Calu3 (cell line): ENCODE data around the gene NDUFS6. TPM values are rescaled to one million over a fixed set of nuclear protein-coding genes. Genes with fewer than 3 reads are reported as not detected.

Experiments used
- BruUV-seq: library from RNA; stranded (reverse); fragments of 400-500 nt; replicated peaks from 2 replicates; lab custom pipeline; 2021; lab: Mats Ljungman, UMichigan
- CTCF ChIA-PET: fragments of 300-600 bp; sonication (Branson Sonifier 250); formaldehyde crosslinking; loops from one replicate; lab custom pipeline; 2022; ENCODE audit warnings: antibody characterized with exemption; lab: Charles Lee
- DNase-seq: peaks from one replicate; pipeline ENCODE4 v3.0.0; 2022
- H3K27ac Mint-ChIP-seq: one replicate; pipeline ENCODE4 v1.8.0; 2022; ENCODE audit warnings: mixed read lengths; ENCODE audit not compliant: unreplicated experiment
- H3K27me3 Mint-ChIP-seq: one replicate; pipeline ENCODE4 v1.8.0; 2022; ENCODE audit warnings: mixed read lengths; ENCODE audit not compliant: unreplicated experiment
- H3K36me3 Mint-ChIP-seq: one replicate; pipeline ENCODE4 v1.8.0; 2022; ENCODE audit warnings: mild to moderate bottlenecking, moderate library complexity, mixed read lengths; ENCODE audit not compliant: insufficient read depth, unreplicated experiment
- H3K4me1 Mint-ChIP-seq: one replicate; pipeline ENCODE4 v1.8.0; 2022; ENCODE audit warnings: mild to moderate bottlenecking, low read depth, mixed read lengths; ENCODE audit not compliant: unreplicated experiment
- H3K4me3 Mint-ChIP-seq: one replicate; pipeline ENCODE4 v1.8.0; 2022; ENCODE audit warnings: mild to moderate bottlenecking, low read depth, moderate library complexity, mixed read lengths; ENCODE audit not compliant: unreplicated experiment
- H3K9me3 Mint-ChIP-seq: one replicate; pipeline ENCODE4 v1.8.0; 2022; ENCODE audit warnings: low read depth, mixed read lengths; ENCODE audit not compliant: unreplicated experiment
- intact Hi-C: fragments of 100-400 bp; cut with micrococcal nuclease; formaldehyde crosslinking; loops from one replicate; pipeline ENCODE4 v1.10.0; 2022; ENCODE audit not compliant: unreplicated experiment
- total RNA-seq: library from RNA; stranded (reverse); gene quantifications from 2 replicates; pipeline ENCODE4 v1.2.3, GENCODE V29; 2022
- TF ChIP-seq, protein P1 (sequence below): fragments of 200-600 bp; IDR thresholded peaks from one replicate; pipeline ENCODE4 v1.8.0; 2022; ENCODE audit warnings: antibody characterized with exemption; ENCODE audit not compliant: unreplicated experiment

Gene NDUFS6
- total RNA-seq, 1 experiment from 2014 or later: 44.7 TPM

DNA sequence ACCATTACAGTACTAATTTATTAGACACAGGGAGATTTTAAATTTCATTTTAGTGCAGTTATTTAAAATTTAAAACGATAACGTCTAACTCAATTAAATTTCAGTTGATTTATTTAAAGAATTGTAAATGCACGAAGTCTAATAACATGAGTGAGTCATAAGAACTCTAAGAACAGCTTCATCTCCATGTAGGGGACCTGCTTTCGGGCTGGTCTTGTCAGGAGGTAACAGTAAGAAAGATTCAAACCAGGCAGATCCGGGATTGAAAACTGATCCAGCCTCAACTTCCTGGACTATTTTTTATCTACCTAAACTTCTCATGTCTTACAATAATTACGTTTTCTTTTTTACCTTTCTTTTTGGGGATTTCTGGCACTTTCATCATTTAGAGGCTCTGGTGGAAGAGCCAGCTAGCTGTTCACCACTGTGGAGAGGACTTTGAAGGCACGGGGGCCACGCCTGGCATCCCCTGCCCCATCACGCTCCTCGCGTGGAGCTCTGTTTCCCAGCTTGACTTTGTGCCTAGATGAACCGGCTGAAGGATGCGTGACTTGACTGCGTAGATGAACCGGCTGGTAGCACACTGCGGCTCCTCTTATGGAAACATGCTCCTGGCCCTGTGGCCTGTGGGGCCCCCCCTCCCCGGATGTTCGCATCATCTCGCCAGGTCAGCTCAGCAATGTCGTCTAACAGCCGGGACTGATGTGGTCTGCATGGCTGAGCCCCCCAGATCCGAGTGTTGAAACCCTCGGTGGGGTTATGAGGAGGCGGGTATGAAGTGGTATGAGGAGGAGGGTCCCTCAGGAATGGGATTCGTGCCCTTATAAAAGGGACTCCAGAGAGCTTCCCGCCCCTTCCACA, 26.0 kb downstream of the NDUFS6 start:
- Mint-ChIP-seq H3K9me3 (no peaks in the 10 kb centered on the region), H3K4me3 (no peak overlapping the region), H3K36me3 (peaks cover 9% of the 10 kb centered on the region), H3K27ac (no peak overlapping the region), H3K4me1 (no peaks in the 10 kb centered on the region), H3K27me3 (no peaks in the 10 kb centered on the region)
- BruUV-seq: no TSS peak
- DNase-seq: no peak
- TF ChIP-seq, protein P1, sequence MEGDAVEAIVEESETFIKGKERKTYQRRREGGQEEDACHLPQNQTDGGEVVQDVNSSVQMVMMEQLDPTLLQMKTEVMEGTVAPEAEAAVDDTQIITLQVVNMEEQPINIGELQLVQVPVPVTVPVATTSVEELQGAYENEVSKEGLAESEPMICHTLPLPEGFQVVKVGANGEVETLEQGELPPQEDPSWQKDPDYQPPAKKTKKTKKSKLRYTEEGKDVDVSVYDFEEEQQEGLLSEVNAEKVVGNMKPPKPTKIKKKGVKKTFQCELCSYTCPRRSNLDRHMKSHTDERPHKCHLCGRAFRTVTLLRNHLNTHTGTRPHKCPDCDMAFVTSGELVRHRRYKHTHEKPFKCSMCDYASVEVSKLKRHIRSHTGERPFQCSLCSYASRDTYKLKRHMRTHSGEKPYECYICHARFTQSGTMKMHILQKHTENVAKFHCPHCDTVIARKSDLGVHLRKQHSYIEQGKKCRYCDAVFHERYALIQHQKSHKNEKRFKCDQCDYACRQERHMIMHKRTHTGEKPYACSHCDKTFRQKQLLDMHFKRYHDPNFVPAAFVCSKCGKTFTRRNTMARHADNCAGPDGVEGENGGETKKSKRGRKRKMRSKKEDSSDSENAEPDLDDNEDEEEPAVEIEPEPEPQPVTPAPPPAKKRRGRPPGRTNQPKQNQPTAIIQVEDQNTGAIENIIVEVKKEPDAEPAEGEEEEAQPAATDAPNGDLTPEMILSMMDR: no peak
- CTCF ChIA-PET: no interaction called here
- intact Hi-C loops: no loop called here

DNA sequence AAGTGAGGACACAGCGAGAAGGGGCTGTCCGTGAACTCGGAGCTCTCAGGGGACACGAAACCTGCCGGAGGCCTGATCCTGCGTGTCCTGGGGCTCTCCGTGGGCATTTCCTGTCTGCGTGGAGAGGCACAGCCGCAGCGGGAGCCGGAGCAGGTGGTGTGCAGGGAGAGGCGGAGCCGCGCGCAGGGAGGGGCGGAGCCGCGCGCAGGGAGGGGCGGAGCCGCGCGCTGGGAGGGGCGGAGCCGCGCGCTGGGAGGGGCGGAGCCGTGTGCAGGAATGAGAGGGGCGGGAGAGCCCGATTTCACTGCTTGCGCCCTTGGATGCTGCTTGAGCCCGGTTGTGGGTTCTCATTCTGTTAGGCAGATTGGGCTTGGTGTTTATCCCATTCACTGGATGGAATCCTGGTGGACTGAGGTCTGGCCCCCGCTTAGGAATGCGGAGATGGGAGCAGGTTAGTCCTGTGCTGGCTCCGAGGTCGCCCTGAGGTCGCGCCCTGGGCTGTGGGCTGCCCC, 26.7 kb downstream of the NDUFS6 start:
- intact Hi-C loops: no loop called here
- no peak overlapping the region for H3K27ac Mint-ChIP-seq
- peaks cover 14% of the 10 kb centered on the region for H3K36me3 Mint-ChIP-seq
- no TSS peak for BruUV-seq
- H3K4me3 Mint-ChIP-seq: no peak overlapping the region
- TF ChIP-seq, protein P1: no peak
- H3K4me1 Mint-ChIP-seq: no peaks in the 10 kb centered on the region
- CTCF ChIA-PET: no interaction called here
- H3K9me3 Mint-ChIP-seq: no peaks in the 10 kb centered on the region
- no peak for DNase-seq
- H3K27me3 Mint-ChIP-seq: no peaks in the 10 kb centered on the region

DNA sequence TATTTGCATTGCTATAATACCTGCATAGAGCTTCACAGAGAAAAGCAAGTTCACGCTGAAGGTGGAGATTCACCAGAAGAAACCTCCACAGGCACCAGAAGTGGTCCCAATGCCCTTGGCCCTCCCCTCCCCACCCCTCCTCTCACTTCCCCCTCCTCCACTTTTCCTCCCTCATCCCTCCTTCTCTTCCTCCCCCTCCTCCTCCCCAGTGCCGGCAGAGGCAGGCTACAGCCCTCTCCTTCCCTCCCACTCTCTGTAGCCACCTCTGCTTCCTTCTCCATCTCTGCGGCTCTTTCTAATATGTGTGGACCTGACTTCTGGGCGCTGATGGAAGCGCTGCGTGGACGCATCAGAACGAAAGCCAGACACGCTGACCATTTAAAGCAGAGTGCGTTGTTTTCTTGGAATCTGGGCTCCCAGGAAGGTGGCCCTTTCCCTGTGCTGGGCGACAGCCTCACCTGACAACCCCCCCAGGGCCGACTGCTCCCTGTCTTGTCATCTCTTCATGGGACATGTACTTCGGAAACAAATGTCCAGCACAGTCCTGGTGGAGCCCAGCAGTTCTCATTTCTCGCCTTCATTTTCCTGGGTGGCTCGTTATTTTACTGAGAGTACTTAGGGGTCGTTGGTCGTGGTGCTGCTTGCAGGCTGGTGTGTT, 29.5 kb downstream of the NDUFS6 start:
- CTCF ChIA-PET: no interaction called here
- H3K9me3 Mint-ChIP-seq: no peaks in the 10 kb centered on the region
- no peak overlapping the region for H3K4me3 Mint-ChIP-seq
- H3K27me3 Mint-ChIP-seq: peaks cover 22% of the 10 kb centered on the region
- TF ChIP-seq, protein P1: no peak
- no peaks in the 10 kb centered on the region for H3K4me1 Mint-ChIP-seq
- no TSS peak for BruUV-seq
- intact Hi-C loops: no loop called here
- peaks cover 9% of the 10 kb centered on the region for H3K36me3 Mint-ChIP-seq
- no peak overlapping the region for H3K27ac Mint-ChIP-seq
- no peak for DNase-seq

DNA sequence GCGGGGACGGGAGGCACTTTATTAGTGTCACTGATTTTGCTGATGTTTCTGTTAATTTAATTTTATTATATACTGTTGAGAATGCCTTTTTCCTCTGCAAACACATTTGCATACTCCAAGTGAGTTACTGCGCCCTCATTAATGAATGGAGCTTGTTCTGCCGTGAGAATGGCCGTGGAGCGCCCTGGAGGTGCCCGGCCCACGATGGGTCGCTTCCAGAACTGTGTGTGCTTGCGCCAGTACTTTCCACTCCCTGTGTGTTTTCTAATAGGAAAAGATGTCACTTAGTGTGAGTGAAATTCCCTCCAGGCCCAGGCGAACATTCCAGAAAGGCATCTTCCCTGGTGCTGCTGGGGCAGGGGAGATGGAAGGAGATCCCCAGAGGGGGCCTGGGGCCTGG, 30.1 kb downstream of the NDUFS6 start:
- Mint-ChIP-seq H3K4me3 (no peak overlapping the region), H3K36me3 (peaks cover 9% of the 10 kb centered on the region), H3K4me1 (no peaks in the 10 kb centered on the region), H3K27me3 (peaks cover 23% of the 10 kb centered on the region), H3K27ac (no peak overlapping the region), H3K9me3 (no peaks in the 10 kb centered on the region)
- TF ChIP-seq, protein P1: no peak
- CTCF ChIA-PET: no interaction called here
- DNase-seq: no peak
- intact Hi-C loops: no loop called here
- no TSS peak for BruUV-seq
